T-helper 9 cell (primary cell): Measurements from ENCODE around the gene COPG2.

Source experiments
- DNase-seq: peaks from one replicate; pipeline ENCODE4 v3.0.0-alpha.2; 2020

Gene COPG2

GRCh38 chr7:130493275-130493873 lies 175.2 kb downstream of the COPG2 start:
- DNase-seq = no peak

DNA sequence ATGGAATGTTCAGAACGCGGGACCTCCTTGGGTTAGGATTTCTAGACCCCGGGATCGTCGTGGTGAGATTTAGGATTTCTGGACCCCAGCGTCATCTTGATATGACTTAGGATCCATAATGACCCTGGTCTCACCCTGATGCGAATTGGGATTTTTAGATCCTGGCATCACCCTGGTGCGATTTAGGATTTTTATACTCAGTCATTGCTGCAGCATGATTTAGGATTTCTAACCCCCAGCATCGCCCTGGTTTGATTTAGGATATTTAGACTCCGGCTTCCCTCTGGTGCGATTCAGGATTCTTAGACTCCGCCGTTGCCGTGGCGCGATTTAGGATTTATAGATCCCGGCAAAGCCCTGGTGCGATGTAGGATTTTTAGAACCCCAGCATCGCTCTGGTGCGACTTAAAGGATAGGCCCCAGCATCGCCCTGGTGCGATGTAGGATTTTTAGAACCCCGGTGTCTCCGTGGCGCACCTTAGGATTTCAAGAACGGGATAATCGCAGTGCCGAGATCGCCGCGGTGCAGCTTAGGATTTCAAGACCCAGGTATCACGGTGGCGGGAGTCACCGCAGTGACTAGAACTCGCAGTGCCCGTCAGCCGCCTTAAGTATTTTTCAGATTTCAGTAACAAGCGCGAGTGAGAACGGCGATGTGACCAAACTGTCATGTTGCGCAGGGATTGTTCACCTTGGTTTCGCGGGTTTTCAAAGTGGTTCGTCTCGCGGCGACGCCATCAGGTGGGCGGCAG lies 175.8 kb downstream of the COPG2 start:
- DNase-seq = no peak

DNA sequence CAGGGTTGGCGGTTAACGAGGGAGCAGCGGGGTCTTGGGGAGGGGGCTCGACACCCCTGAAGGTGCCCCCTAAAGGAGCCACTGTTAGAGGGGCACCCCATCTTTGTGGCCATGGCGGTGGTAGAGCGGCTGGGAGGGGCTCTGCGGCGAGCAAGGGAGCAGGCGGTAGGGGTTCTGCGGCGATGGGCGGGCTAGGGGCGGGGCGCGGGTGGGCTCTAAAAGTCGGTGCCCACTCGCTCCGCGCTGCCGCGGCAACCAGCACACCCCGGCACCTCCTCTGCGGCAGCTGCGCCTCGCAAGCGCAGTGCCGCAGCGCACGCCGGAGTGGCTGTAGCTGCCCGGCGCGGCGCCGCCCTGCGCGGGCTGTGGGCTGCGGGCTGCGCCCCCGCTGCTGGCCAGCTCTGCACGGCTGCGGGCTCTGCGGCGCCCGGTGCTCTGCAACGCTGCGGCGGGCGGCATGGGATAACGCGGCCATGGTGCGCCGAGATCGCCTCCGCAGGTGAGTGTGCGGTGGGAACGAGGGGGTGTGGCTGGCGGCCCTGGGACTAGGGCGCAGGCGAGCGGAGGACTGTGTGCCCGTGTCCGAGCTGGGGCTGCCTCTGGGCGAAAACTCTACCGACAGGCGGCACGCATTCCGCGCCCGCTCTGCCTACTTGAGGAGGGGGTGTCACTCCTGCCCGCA lies 176.6 kb downstream of the COPG2 start, which contains the start of gene MEST:
TSS of gene MEST (plus strand) at position 245 of the 682 bp plus-strand sequence. CDS start at position 474, 229 bp downstream.
- DNase-seq = no peak

- DNase-seq = no peak
Observed at GRCh38 chr7:130490888-130491804, 177.4 kb downstream of the COPG2 start.

GRCh38 chr7:130490311-130490791 lies 178.2 kb downstream of the COPG2 start:
- DNase-seq = no peak

- no peak for DNase-seq
Observed at GRCh38 chr7:130489140-130489983, 179.2 kb downstream of the COPG2 start.

- DNase-seq = no peak
Observed at GRCh38 chr7:130488392-130489139, 180.0 kb downstream of the COPG2 start.

GRCh38 chr7:130486954-130487436 lies 181.6 kb downstream of the COPG2 start:
- no peak for DNase-seq

GRCh38 chr7:130486114-130486953 lies 182.2 kb downstream of the COPG2 start:
- peak; percentile 32 for DNase-seq

- no peak for DNase-seq
Observed at GRCh38 chr7:130485734-130486113, 182.8 kb downstream of the COPG2 start.

DNA sequence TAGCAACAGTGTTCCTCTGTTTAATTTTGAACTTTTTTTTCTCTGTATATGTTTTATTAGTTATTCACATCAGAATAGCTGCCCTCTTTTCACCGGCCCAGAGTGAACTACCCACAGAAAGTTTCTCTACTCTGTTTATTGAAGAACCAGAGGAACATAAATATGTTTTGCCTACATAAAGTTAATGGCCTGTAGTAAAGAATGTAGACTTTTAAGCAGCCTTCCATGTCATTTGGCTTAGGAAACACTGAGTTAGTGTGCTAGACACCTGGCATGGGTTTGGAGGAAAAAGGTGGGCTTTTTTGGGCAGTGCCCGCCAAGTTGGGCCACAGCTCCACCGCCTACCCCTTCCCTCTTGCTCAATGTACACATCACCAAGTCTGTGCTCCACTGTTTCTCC lies 185.5 kb downstream of the COPG2 start:
- no peak for DNase-seq

DNA sequence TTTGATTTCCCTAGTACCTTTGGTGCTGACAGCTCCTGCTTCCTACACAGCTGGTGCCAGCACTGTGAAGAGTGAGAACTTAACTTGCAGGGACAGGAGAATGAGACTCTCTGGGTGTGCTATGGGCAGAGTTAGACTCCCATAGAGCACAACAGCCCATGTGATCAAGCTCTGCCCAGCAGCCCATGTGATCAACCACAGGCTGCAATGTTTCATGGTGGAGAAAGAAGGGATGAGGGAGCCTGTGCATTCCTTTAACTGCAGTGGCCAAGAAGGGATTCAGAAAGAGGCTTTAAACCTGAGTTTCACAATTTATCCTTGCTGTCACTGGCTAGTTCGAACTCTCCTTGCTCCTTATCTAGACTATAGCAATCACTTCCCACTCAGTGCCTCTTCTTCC lies 186.7 kb downstream of the COPG2 start:
- DNase-seq = no peak

DNA sequence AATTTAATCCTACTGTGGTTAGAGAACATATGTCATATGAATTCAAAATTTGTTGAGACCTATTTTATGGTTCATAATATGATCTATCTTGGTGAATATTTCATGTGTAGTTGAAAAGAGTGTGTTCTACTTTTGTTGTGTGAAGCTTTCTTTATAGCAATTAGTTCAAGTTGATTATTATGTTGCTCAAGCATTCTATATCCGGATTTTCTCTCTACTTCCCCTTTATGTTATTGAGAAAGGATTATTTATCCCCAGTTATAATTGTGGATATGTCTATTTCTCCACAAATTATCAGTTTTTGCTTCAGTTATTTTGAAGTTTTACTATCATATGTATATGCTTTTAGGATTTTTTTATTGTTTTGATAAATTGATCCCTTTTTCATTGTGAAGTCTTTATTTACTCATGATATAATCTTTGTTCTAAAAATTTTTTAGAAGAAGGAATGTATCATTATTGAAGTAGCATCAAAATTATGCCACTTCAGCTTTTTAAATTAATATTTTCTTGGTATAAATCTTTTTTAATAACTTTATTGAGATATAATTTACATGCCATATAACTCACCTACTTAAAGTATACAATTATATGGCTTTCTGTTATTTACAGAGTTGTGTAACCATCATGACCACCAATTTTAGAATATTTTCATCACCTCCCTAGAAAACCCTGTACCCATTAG lies 188.7 kb downstream of the COPG2 start:
- DNase-seq = no peak

GRCh38 chr7:130478991-130479390 lies 189.6 kb downstream of the COPG2 start:
- DNase-seq = no peak

DNA sequence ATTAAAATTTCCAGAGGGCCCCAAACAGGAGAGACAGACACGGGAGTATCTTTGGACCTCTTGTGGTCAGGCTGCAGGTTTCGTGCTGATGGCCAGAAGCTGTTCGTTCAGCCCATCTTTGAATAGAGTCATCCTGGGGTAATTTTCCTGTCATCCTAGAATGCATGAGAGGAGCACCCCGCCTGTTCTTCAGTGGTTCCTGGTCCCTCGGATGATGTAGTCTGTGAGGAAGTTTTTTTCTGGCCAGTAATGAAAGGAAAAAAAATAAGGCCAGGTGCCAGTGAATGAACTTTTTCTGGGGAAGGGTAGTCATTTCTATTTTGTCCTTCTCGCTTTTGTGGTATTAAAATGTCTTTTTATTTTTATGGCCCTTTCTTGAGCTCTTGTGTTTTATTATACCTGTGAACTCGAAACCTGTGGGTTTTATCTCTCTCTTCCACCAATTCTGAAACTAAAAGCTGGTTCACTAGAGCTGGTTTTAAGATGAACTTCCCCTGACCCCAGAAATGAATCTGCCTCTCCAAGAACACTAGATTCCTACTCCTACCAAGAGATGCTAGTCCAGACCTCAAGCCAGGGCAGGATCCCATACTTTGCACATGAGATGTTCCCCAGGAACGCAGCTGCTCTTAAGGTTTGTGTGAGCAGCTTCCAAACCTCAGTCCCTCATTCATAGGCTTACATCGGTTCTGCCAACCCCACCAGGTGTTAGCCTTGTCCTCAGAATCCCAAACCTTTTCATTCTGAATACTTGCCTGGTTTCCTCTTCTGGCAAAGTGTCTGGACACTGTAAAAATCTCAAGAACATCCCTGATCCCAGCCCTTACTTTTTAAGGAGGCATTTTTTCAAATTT lies 192.0 kb downstream of the COPG2 start:
- no peak for DNase-seq

DNA sequence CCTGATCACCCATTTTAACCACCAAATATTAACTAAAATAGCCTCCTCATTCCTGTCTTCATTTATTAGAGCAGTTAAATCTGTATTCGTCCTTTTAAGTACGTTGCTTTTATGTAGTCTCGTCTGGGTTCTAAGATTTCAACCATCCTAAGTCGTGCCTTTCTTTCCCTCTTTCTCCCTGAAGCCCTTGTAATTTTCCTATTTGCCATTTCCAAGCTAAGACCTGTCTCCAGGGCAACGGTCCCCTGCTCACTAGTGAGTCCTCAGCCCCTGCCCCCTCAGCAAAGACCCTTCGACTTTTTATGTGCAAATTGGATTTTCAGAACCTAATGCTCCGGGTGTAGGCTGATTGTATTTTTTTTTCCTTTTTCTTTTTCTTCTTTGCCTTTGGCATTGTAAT lies 192.8 kb downstream of the COPG2 start:
- DNase-seq = no peak

GRCh38 chr7:130473876-130474275 lies 194.7 kb downstream of the COPG2 start:
- DNase-seq = no peak

GRCh38 chr7:130473289-130473688 lies 195.3 kb downstream of the COPG2 start:
- no peak for DNase-seq
